Renal cortex interstitium (tissue), 11 donors: ENCODE measurements around the gene CHIC1. TPM values are rescaled to one million over a fixed set of nuclear protein-coding genes. Genes with fewer than 3 reads are reported as not detected.
"Not testable (repeated sequence)": the region's sequence is repeated elsewhere in the genome, so short reads cannot be mapped to it uniquely, and the experiment has no call there.

ENCODE experiments used
- DNase-seq, 11 donors: peaks; one replicate each; pipeline ENCODE4 v3.0.0-alpha.2; 2013; ENCODE audit warnings: low read depth in 9 of 11, low spot score in 4 of 11; ENCODE audit errors: extremely low read depth in 1 of 11
- polyA plus RNA-seq, 3 donors: library from polyadenylated mRNA; unstranded; fragments of 120-200 nt; gene quantifications; one replicate each; pipeline ENCODE4 v1.2.1, GENCODE V29; 2013; ENCODE audit not compliant: insufficient read length in 3 of 3

CHIC1 gene
- polyA plus RNA-seq, 3 donors = 8.5 to 12.8 (median 10.1) TPM

DNA sequence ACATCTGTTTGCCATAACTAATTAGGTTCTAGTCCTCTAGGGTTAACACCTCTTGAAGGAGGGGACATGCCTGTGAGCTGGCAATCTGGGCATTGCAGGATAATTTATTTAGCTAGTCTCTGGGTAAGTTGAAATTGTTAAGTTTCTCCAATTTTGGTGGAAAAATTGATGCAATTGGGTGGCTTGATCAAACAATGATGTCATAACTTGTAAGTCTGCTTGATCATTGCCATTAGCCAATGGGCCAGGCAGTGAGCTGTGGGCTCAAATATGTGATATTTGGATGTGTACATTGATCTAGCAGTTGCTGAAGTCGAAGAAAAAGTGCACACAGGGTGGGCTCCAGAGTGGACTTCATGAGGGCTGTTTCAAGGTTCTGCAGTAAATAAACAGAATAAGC, 98.3 kb downstream of the CHIC1 start:
- not testable (repeated sequence) for DNase-seq

- no peak for DNase-seq
These were observed 105.8 kb downstream of the CHIC1 start for GRCh38 chrX:73668779-73669178.

DNA sequence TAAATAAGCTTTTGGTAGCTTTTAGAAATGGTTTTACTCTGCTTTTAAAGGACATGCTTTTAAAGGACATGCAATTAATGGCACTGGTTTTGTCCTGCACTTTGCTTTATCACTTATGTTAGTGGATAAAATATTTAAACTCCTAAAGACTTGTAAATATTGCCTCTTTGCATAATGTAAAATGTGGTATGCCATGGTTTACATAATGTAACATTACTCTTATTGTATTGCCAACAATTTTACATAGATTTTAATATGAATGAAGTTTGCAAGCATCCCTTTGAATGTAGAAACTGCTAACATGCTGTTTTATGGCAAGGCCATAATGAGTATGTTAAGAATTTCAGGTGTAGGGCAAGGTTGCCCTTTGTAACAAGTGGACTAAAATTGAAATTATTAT, 118.4 kb downstream of the CHIC1 start:
- no peak for DNase-seq

DNA sequence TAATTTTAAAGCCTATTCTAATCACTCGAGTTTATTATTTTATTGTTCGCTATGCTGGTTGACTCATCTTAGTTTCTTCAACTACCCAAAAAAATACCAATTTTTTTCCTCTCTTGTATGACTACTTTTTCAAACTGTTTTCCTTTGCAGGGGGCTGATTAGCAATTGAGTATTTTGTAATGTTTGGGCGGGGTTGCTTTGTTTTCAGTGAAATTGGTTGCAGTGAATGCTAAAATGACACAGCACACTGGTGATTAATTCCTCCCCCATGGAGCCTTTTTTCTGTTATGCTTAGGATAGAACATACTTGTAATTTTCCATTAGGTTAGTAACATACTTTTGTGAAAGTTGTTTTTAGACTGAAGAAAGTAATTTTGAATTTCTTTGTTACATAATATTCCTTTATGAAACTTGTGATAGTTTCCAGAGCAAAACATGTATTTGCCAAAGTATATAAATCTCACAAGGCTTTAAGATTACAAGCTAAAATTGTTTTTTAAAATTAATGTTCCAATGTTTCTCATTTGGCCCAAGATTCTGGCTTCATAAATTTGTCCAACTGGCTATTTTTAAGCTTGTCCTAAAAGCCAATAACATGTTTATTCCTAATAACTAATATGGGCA, 120.4 kb downstream of the CHIC1 start:
- DNase-seq = no peak

DNA sequence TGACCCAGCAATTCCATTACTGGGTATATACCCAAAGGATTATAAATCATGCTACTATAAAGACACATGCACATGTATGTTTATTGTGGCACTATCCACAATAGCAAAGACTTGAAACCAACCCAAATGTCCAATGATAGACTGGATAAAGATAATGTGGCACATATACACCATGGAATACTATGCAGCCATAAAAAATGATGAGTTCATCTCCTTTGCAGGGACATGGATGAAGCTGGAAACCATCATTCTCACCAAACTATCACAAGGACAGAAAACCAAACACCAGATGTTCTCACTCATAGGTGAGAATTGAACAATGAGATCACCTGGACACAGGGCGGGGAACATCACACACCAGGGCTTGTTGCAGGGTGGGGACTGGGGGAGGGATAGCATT, 144.0 kb downstream of the CHIC1 start:
- not testable (repeated sequence) for DNase-seq

- no peak for DNase-seq
These were observed 165.6 kb downstream of the CHIC1 start for GRCh38 chrX:73728602-73729001.

Other genes with a start within 250 kb of the CHIC1 start
- gene CDX4, start 116.1 kb upstream of the CHIC1 start, polyA plus RNA-seq = not detected